ENCODE data around the gene NDUFA12. TPM values are rescaled to one million over a fixed set of nuclear protein-coding genes. Genes with fewer than 3 reads are reported as not detected.

NDUFA12 gene
- total RNA-seq, 2 experiments from 2014 or later = 143 to 148 TPM

DNA sequence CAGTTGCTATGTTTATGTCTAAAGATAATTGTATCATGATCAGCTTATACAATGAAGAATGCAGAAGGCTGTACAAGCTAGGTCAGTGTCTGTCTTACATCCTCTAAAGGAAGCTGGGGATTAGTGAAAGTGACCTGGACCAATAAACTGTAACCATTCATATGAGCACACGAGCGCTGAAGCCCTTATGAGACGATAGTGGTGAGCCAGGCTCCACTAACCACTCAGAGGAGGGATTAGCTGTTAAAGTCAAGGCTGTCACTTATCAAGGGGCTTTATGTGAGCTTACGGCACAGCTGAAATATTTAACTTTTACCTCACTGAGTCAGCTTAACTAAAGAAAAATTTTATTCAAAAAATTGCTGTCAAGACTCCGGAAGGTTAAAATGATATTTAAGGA lies 30.3 kb downstream of the NDUFA12 start:
- H3K4me3 Mint-ChIP-seq = no peak overlapping the region
- ATAC-seq = no peak
- CTCF ChIA-PET = interaction anchor here (0.6 to 1.6 kb wide), 4 partner anchors 9 to 54 kb away, joined by 3 to 4 read pairs (median 3); no protein-coding TSS in a partner anchor

GRCh38 chr12:94972795-94973194 lies 30.7 kb downstream of the NDUFA12 start:
- Mint-ChIP-seq H3K4me1 (no peaks in the 10 kb centered on the region), H3K36me3 (peaks cover 19% of the 10 kb centered on the region), H3K27me3 (no peaks in the 10 kb centered on the region), H3K9me3 (ENCODE audit: low read depth) (no peaks in the 10 kb centered on the region), H3K27ac (no peak overlapping the region), H3K4me3 (no peak overlapping the region)
- DNase-seq = no peak
- ATAC-seq = no peak
- CTCF ChIA-PET = interaction anchor here (0.6 to 1.6 kb wide), 4 partner anchors 9 to 54 kb away, joined by 3 to 4 read pairs (median 3); no protein-coding TSS in a partner anchor

More for the DNA sequence above, 30.3 kb downstream of the NDUFA12 start:
- Mint-ChIP-seq H3K27me3 (no peaks in the 10 kb centered on the region), H3K36me3 (peaks cover 19% of the 10 kb centered on the region), H3K4me1 (no peaks in the 10 kb centered on the region), H3K9me3 (ENCODE audit: low read depth) (no peaks in the 10 kb centered on the region), H3K27ac (no peak overlapping the region)
- DNase-seq = no peak

DNA sequence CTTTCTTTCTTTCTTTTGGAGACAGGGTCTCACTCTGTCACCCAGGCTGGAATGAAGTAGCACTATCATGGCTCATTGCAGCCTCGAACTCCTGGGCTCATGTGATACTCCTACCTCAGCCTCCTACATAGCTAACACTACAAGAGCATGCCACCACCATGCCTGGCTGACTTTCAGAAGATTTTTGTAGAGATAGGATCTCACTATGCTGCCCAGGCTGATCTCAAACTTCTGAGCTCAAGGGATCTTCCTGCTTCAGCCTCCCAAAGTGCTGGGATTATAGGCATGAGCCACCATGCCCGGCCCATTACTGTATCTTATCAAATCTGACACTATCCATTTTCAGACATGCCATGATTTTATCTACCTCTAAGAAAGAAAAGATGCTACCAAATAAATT lies 31.6 kb downstream of the NDUFA12 start:
- H3K4me3 Mint-ChIP-seq = no peak overlapping the region
- peaks cover 19% of the 10 kb centered on the region for H3K36me3 Mint-ChIP-seq
- no peaks in the 10 kb centered on the region for H3K27me3 Mint-ChIP-seq
- no peak overlapping the region for H3K27ac Mint-ChIP-seq
- ATAC-seq = no peak
- H3K9me3 Mint-ChIP-seq (ENCODE audit: low read depth) = no peaks in the 10 kb centered on the region
- CTCF ChIA-PET = no interaction called here
- DNase-seq = no peak
- H3K4me1 Mint-ChIP-seq = no peaks in the 10 kb centered on the region

GRCh38 chr12:94970560-94970959 lies 32.9 kb downstream of the NDUFA12 start:
- no peaks in the 10 kb centered on the region for H3K27me3 Mint-ChIP-seq
- CTCF ChIA-PET = interaction anchor here (2.7 kb wide), 1 partner anchor 103 kb away, joined by 7 read pairs; the partner anchor contains the start of gene NR2C1
- H3K36me3 Mint-ChIP-seq = peaks cover 19% of the 10 kb centered on the region
- no peak overlapping the region for H3K27ac Mint-ChIP-seq
- no peak for ATAC-seq
- no peak overlapping the region for H3K4me3 Mint-ChIP-seq
- DNase-seq = no peak
- H3K9me3 Mint-ChIP-seq (ENCODE audit: low read depth) = no peaks in the 10 kb centered on the region
- H3K4me1 Mint-ChIP-seq = no peaks in the 10 kb centered on the region

GRCh38 chr12:94969424-94969823 lies 34.1 kb downstream of the NDUFA12 start:
- CTCF ChIA-PET = interaction anchor here (2.7 kb wide), 1 partner anchor 104 kb away, joined by 7 read pairs; the partner anchor contains the start of gene NR2C1
- Mint-ChIP-seq H3K36me3 (peaks cover 18% of the 10 kb centered on the region), H3K27ac (no peak overlapping the region), H3K9me3 (ENCODE audit: low read depth) (no peaks in the 10 kb centered on the region), H3K4me1 (no peaks in the 10 kb centered on the region), H3K27me3 (no peaks in the 10 kb centered on the region), H3K4me3 (no peak overlapping the region)
- DNase-seq (no peak), ATAC-seq (no peak)

DNA sequence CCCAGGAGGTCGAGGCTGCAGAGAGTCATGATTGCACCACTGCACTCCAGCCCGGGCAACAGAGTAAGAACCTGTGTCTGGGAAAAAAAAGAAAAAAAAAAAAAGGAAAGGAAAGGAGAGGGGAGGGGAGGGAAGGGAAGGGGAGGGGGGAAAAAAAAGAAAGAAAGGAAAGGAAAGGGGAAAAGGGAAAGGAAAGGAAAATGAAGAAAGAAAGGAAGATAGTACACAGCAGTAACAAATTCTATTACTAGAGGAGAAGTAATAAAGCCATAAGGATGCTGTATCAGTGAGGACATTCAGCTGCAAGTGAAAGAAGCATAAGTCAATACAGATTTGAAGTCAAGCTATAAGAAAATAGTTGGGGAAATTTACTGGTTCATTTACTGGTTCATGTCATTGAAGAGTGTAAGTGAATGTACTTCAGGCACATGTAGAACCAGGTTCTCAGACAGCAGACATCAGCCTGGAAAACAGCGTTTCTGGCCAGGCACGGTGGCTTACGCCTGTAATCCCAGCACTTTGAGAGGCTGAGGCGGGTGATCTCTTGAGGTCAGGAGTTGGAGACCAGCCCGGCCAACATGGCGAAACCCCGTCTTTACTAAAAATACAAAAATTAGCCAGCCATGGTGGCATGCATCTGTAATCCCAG lies 37.4 kb downstream of the NDUFA12 start:
- no peak for ATAC-seq
- H3K9me3 Mint-ChIP-seq (ENCODE audit: low read depth) = no peaks in the 10 kb centered on the region
- H3K27ac Mint-ChIP-seq = no peak overlapping the region
- DNase-seq = no peak
- CTCF ChIA-PET = no interaction called here
- H3K4me1 Mint-ChIP-seq = no peaks in the 10 kb centered on the region
- no peaks in the 10 kb centered on the region for H3K27me3 Mint-ChIP-seq
- H3K36me3 Mint-ChIP-seq = peaks cover 8% of the 10 kb centered on the region
- H3K4me3 Mint-ChIP-seq = no peak overlapping the region

GRCh38 chr12:94963649-94964048 lies 39.8 kb downstream of the NDUFA12 start:
- no peaks in the 10 kb centered on the region for H3K9me3 Mint-ChIP-seq (ENCODE audit: low read depth)
- no peak for DNase-seq
- CTCF ChIA-PET = interaction anchor here (1.1 kb wide), 1 partner anchor 10 kb away, joined by 4 read pairs; no protein-coding TSS in a partner anchor
- H3K4me3 Mint-ChIP-seq = no peak overlapping the region
- H3K36me3 Mint-ChIP-seq = no peaks in the 10 kb centered on the region
- peaks cover 3% of the 10 kb centered on the region for H3K27me3 Mint-ChIP-seq
- H3K4me1 Mint-ChIP-seq = no peaks in the 10 kb centered on the region
- H3K27ac Mint-ChIP-seq = no peak overlapping the region
- no peak for ATAC-seq

- Mint-ChIP-seq H3K4me1 (no peaks in the 10 kb centered on the region), H3K36me3 (no peaks in the 10 kb centered on the region), H3K4me3 (no peak overlapping the region), H3K27me3 (peaks cover 3% of the 10 kb centered on the region), H3K27ac (no peak overlapping the region), H3K9me3 (ENCODE audit: low read depth) (no peaks in the 10 kb centered on the region)
- DNase-seq = no peak
- CTCF ChIA-PET = interaction anchor here (0.9 kb wide), 1 partner anchor 110 kb away, joined by 3 read pairs; no protein-coding TSS in a partner anchor
- no peak for ATAC-seq
Observed at GRCh38 chr12:94962670-94963069, 40.8 kb downstream of the NDUFA12 start.

- no peak overlapping the region for H3K4me3 Mint-ChIP-seq
- peaks cover 4% of the 10 kb centered on the region for H3K27me3 Mint-ChIP-seq
- no peak for ATAC-seq
Observed at GRCh38 chr12:94961911-94962310, 41.6 kb downstream of the NDUFA12 start.

GRCh38 chr12:94961256-94961824 lies 42.2 kb downstream of the NDUFA12 start:
- DNase-seq (no peak), ATAC-seq (no peak)
- Mint-ChIP-seq H3K27me3 (peaks cover 10% of the 10 kb centered on the region), H3K4me1 (no peaks in the 10 kb centered on the region), H3K4me3 (no peak overlapping the region), H3K36me3 (no peaks in the 10 kb centered on the region), H3K9me3 (ENCODE audit: low read depth) (no peaks in the 10 kb centered on the region), H3K27ac (no peak overlapping the region)
- CTCF ChIA-PET = interaction anchor here (0.6 kb wide), 1 partner anchor 54 kb away, joined by 3 read pairs; no protein-coding TSS in a partner anchor

More at GRCh38 chr12:94961911-94962310, 41.6 kb downstream of the NDUFA12 start:
- CTCF ChIA-PET = interaction anchor here (0.6 kb wide), 1 partner anchor 54 kb away, joined by 3 read pairs; no protein-coding TSS in a partner anchor
- Mint-ChIP-seq H3K4me1 (no peaks in the 10 kb centered on the region), H3K27ac (no peak overlapping the region), H3K36me3 (no peaks in the 10 kb centered on the region), H3K9me3 (ENCODE audit: low read depth) (no peaks in the 10 kb centered on the region)
- DNase-seq = no peak

DNA sequence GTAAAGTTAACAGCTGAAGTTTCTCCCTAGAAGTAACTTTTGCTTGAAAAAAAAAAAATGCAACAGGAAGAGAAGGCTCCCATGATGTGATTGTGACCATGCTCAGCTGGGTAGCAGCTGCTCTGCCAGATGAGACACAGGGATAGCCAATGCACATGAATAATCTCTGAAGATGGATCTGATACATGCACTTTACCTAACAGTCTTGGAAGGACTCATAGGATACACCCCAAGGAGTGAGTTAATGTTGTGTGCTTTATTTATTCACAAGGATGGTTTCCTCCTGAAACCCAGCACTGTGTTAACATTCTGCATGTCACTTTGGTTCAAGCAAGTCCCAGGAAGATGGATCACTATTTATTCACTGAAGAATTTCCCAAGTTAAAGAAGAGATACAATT lies 46.5 kb downstream of the NDUFA12 start:
- ATAC-seq (no peak), DNase-seq (no peak)
- CTCF ChIA-PET = interaction anchor here (0.9 kb wide), 1 partner anchor 16 kb away, joined by 3 read pairs; no protein-coding TSS in a partner anchor
- H3K27ac Mint-ChIP-seq = no peak overlapping the region
- no peaks in the 10 kb centered on the region for H3K36me3 Mint-ChIP-seq
- peaks cover 2% of the 10 kb centered on the region for H3K4me1 Mint-ChIP-seq
- peaks cover 42% of the 10 kb centered on the region for H3K27me3 Mint-ChIP-seq
- H3K4me3 Mint-ChIP-seq = no peak overlapping the region
- H3K9me3 Mint-ChIP-seq (ENCODE audit: low read depth) = no peaks in the 10 kb centered on the region

- ATAC-seq (no peak), DNase-seq (no peak)
- CTCF ChIA-PET = no interaction called here
- no peak overlapping the region for H3K4me3 Mint-ChIP-seq
- H3K9me3 Mint-ChIP-seq (ENCODE audit: low read depth) = no peaks in the 10 kb centered on the region
- H3K4me1 Mint-ChIP-seq = peaks cover 2% of the 10 kb centered on the region
- H3K36me3 Mint-ChIP-seq = no peaks in the 10 kb centered on the region
- H3K27me3 Mint-ChIP-seq = peaks cover 43% of the 10 kb centered on the region
- H3K27ac Mint-ChIP-seq = no peak overlapping the region
Observed at GRCh38 chr12:94954948-94955592, 48.4 kb downstream of the NDUFA12 start.

DNA sequence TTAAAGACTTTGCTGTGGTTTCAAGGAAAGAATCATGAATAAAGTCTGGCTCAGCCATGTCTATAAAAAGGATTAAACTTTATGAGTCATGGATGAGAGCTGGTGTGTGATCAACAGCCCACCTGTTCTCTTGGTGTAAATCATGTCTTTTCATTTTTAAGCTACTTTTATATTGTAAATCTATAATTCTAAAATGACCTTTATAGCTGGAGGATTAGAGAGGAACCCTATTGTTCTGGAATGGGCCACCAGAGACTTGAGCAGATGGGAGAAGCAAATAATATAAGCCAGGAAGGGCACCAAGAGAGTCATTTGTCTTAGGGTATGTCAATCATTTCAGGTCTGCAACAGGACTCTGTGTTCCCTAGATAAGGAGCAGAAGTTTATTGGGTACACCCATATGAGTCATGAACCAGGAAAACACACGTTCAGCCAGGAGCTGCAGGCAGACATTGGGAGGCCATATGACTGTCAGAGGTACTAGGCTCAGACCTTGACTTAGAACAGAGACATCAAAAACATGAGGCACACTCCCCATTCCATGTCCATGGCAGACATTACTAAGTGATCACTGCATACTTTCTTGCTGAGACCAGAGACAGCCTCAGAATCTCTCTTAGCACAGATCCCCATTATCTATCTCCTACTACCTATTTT lies 49.3 kb downstream of the NDUFA12 start:
- no peak overlapping the region for H3K27ac Mint-ChIP-seq
- no peak overlapping the region for H3K4me3 Mint-ChIP-seq
- no peaks in the 10 kb centered on the region for H3K9me3 Mint-ChIP-seq (ENCODE audit: low read depth)
- H3K36me3 Mint-ChIP-seq = no peaks in the 10 kb centered on the region
- DNase-seq (no peak), ATAC-seq (no peak)
- CTCF ChIA-PET = no interaction called here
- peaks cover 40% of the 10 kb centered on the region for H3K27me3 Mint-ChIP-seq
- H3K4me1 Mint-ChIP-seq = peaks cover 2% of the 10 kb centered on the region

All from activated CD8-positive, alpha-beta memory T cell treated with anti-CD3 and anti-CD28 coated beads, Interleukin-2, amount 10 ng/mL, durations not matched to agents 7 days and 5 days (primary cell).